GM12801 (cell line): Measurements from ENCODE around the gene GJB6.

Experiments
- CTCF ChIP-seq: IDR thresholded peaks from one replicate; pipeline ENCODE4 v1.5.1; 2011; ENCODE audit warnings: control low read depth; ENCODE audit not compliant: insufficient read length; ENCODE audit errors: extremely low read depth

Gene GJB6

GRCh38 chr13:20191311-20192157, 40.6 kb downstream of the GJB6 start:
- TF ChIP-seq CTCF: no peak

- TF ChIP-seq CTCF: no peak
Observed at GRCh38 chr13:20190481-20191310, 41.4 kb downstream of the GJB6 start.

GRCh38 chr13:20190076-20190475, 42.0 kb downstream of the GJB6 start:
- TF ChIP-seq CTCF: no peak

- no peak for TF ChIP-seq CTCF
Observed at GRCh38 chr13:20188667-20189553, 43.2 kb downstream of the GJB6 start.

GRCh38 chr13:20186771-20187170, 45.3 kb downstream of the GJB6 start:
- no peak for TF ChIP-seq CTCF

GRCh38 chr13:20185366-20186056, 46.6 kb downstream of the GJB6 start:
- no peak for TF ChIP-seq CTCF
